Activated CD4-positive, CD25-positive, alpha-beta regulatory T cell treated with anti-CD3 and anti-CD28 coated beads, Interleukin-2, amount 50 U/mL, for 24 hours (primary cell): Measurements from ENCODE around the gene HLA-DRB1.
A peak's percentile ranks its signal among the peaks of the same experiment; 100 is the strongest.
"Not testable (repeated sequence)": the region's sequence is repeated elsewhere in the genome, so short reads cannot be mapped to it uniquely, and the experiment has no call there.

Experiments used
- ATAC-seq, 2 donors: fragments of 150-1000 bp; cut with Tn5 transposase; one replicate each; pipeline ENCODE4 v1.10.0; 2021; ENCODE audit warnings: mild to moderate bottlenecking in 1 of 2, moderate library complexity in 1 of 2

HLA-DRB1 gene

DNA sequence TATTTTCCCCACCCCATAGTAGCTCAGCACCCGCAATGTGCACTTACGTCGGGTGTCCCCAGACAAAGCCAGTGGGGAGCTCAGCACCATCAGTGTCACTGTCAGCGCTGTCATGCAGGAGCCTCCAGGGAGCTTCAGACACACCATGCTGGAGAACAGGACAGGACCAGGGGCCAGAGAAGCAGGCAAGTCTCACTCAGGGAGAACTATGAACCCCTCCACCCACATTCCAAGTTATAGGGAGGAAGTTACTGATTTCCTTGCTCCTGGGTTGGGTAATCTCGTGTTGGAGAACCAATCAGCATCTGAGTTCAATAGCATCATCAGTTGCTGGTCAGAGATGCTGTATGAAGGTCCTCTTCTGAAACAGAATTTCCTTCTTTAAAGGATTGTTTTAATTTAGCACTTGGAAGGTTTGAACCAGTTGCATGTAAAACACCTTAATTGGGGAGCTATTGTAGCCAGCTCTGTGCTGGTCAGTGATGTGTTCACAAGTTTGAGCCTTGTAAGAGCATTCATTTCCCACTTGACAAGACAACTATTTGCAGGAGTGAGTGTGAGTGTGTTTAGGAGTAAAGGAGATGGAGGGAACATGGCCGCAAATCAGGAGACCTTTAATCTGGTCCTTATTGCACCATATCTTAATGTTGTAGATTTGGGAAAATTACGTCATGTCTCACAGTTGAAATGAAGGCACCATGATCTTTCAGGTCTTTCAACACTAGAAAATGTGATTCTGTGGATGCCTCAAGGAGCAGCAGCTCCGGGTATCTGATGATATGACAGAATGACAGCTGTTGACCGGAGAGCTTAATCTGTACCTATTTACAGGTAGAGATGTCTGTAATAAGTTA is at the start of gene HLA-DRB1:
Gene HLA-DRB1 (minus strand): TSS at position 253 of the 854 bp plus-strand sequence. CDS start 106 bp downstream, at position 147.
- ATAC-seq = peak; percentile 85 to 93

- no peak for ATAC-seq
These were observed 49.0 kb upstream of the HLA-DRB1 start for GRCh38 chr6:32638532-32639219.

- ATAC-seq = no peak
These were observed 48.2 kb upstream of the HLA-DRB1 start for GRCh38 chr6:32637883-32638282.

DNA sequence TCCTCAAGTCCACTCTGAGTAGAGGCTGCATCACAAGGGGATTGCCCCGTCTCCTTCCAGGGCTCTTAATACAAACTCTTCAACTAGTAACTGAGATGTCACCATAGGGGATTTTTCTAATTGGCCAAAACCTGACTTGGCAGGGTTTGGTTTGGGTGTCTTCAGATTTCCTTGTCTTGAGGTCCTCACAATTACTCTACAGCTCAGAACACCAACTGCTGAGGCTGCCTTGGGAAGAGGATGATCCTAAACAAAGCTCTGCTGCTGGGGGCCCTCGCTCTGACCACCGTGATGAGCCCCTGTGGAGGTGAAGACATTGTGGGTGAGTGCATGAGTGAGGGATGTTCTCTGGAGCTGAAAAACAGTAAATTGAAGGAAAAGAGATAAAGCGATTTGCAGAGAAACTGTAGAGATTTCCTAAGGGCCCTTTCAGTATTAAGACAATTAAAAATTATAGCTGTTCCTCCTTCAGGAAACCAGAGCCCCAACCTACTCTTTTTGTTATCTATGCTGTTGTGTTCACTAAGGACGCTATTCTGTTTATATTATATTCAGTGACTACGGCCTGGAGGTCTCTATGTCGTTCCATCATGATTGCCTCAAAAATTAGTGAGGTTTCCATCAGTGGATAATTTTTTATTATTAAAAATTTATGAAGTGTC is 47.7 kb upstream of the HLA-DRB1 start, which contains the start of gene HLA-DQA1:
Gene HLA-DQA1 (plus strand): TSS at position 188 of the 662 bp plus-strand sequence. CDS start 53 bp downstream, at position 241.
- ATAC-seq = peak; percentile 82 to 85

DNA sequence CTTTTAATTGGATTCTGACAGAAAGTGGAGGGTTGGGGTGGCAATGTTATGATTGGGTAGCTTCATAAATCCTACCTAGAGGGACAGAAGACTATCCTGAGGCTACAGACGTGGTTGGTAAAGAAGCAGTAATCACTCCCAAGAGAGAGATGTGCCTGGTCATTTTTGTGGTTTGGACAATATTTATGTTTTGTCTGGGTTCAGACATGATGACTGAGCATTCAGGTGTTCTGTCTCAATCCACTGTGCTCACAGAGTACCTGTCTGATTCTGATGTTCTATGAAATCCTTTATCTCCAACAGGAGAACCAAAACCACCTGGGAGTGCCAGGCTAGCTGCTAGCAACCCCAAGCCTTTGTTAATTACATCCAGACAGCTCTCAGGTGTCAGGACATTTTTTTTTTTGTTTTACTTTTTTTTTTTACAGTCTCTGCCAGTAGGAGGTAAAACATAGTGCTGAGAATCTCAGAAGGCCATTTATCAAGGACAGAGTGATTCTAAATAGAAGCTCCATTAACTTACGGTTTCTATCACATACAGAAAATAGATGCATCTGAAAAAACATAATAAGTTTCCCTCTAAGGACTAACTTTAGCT is 46.0 kb upstream of the HLA-DRB1 start:
- ATAC-seq = no peak

DNA sequence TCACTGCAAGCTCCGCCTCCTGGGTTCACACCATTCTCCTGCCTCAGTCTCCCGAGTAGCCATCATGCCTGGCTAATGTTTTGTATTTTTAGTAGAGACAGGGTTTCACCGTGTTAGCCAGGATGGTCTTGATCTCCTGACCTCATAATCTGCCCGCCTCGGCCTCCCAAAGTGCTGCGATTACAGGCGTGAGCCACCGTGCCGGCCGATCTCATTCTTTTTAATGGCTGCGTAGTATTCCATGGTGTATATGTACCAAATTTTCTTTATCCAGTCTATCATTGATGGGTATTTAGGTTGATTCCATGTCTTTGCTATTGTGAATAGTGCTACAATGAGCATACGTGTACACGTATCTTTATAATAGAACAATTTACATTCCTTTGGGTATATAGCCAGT is 40.1 kb upstream of the HLA-DRB1 start:
- ATAC-seq = not testable (repeated sequence)

DNA sequence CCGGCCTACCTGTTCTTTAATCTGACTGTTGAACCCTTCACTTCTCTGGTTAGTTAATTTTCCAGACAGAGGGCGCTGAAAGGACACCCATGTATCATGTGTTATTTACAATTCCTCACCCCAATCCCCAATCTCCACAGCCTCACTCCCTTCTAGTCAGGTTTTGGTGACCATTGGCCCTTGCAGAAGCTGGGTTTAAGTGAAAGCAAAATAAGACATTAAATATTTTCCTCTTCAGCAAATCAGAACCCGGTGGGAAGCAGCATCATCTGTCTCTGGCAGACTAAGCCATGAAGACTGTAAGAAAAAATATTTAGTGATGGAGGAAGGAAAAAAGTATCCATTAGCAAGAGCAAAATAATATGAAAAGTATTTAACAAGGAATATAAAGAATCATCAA is 38.2 kb upstream of the HLA-DRB1 start:
- ATAC-seq = peak in 1 of 2 donors; percentile 24

- ATAC-seq = peak in 1 of 2 donors; percentile 34
These were observed 37.6 kb upstream of the HLA-DRB1 start for GRCh38 chr6:32627249-32627648.

DNA sequence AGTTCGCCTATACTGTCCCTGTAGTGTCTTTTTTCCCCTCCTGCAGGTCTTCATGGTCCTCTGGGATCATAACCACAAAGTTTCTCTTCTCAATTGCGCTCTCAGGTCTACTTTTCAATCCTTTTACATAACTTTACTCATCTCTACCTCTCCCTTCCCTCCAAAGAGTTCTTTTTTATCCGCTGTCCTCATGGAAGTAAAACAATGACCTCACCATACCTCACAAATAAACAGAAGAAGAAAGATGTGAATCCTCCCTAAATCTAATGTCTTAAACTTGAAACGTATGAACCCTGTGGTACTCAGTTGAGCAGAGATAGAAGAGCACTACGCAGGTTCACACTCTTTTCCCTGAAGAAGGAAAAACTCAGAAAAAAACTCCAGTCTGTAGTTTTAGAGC is 35.5 kb upstream of the HLA-DRB1 start:
- ATAC-seq = no peak

GRCh38 chr6:32624565-32624964 is 34.9 kb upstream of the HLA-DRB1 start:
- no peak for ATAC-seq

GRCh38 chr6:32623693-32624092 is 34.0 kb upstream of the HLA-DRB1 start:
- no peak for ATAC-seq

DNA sequence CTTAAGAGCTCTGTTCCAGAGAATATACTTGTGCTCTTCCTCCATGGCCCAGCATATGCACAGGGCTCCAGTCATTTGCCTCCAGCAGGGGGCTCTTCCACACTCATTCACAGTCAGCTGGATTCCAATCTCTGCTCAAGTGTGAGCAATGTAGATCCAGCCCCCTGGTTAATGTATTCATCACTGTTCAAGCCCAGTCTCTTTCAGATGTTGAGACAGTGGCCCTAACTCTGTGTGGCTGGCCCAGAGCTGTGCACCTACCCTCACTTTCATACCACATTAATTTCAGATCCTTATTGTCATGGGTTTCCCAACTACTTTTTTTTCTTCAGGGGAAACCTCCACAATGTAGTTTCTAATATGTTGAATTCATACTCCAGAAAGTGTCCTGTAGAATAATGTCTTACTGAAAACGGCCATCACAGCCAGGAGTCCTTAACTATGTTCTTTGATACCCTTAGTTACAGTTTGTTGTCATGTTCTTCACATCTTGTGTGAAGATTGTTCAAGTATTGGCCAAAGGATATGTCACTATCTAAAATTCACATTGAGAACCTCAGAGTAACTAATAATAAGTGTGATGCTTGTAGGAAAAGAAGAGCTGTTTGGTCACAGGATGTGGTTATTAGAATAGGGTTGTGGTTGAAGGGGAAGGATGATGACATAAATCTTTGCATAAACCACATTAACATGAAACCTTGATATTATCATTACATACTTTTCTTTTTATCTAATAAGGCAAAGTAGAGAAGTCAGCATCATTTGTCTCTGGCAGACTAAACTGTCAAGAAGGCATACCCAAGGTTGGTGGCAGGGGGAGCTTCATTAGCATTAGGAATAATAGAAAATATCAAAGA is 33.1 kb upstream of the HLA-DRB1 start:
- ATAC-seq = peak; percentile 85 to 86

DNA sequence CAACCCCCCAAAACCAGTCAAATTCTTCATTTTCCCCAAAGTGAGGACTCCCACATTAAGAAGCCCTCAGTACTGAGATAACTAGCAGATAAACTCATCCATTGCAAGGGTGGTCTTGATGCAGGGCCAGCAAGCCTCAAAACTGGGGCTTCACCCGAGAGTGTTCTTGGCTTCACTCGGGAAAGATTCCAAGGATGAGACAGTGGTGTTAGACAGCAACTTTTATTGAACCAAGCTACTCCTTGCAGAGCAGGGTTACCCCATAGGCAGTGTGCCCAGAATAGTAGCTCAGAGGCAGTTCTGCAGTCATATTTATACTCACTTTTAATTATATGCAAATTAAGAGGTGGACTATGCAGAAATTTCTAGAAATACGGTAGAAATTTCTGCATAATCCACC is 31.7 kb upstream of the HLA-DRB1 start:
- ATAC-seq = no peak

DNA sequence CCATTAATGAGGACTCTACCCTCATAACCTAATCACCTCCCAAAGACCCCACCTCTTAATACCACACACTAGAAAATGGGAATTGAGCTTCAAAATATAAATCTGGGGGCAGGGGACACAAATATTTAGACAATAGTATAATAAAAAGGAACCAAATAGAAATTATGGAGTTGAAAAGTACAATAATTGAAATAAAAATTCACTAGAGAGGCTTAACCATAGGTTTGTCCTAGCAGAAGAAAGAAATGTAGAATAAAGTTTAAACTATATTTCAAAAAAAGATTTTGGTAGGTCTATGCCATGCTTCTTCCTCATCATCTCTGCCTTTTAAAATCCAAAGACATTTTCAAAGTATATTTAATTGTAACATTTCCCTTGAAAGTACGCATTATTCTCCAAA is 28.1 kb upstream of the HLA-DRB1 start:
- ATAC-seq = no peak

- peak in 1 of 2 donors; percentile 72 for ATAC-seq
These were observed 26.4 kb upstream of the HLA-DRB1 start for GRCh38 chr6:32615885-32616532.

- no peak for ATAC-seq
These were observed 24.9 kb upstream of the HLA-DRB1 start for GRCh38 chr6:32614366-32615081.

- ATAC-seq = no peak
These were observed 23.8 kb upstream of the HLA-DRB1 start for GRCh38 chr6:32613475-32613874.

DNA sequence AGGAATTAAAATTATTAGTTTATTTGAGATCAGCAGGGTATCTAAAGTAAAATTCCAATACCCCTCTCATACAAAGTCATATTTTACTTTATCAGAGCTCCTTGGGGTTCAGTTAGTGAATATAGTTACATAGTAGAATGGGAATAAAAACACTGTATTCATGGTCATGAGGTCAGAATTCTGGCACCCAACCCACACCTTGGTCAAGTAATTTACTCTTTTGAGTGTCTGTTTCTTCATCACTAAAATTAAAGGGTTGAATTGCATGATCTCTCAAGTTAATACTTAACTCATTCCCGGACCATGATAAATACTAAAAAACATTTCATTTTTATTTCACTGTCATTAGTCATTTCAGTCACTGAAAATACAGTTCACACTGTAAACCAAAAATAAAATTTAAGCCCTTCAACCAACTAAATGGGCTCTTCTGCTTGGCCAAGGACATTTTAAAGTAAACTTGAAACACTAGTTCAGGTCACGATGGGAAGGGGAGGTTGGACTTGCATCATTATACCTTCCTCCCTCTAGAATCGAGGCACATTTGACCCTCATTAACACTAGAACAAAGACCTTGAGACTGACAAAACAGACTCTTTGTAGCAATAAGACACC is 21.1 kb upstream of the HLA-DRB1 start:
- no peak for ATAC-seq

DNA sequence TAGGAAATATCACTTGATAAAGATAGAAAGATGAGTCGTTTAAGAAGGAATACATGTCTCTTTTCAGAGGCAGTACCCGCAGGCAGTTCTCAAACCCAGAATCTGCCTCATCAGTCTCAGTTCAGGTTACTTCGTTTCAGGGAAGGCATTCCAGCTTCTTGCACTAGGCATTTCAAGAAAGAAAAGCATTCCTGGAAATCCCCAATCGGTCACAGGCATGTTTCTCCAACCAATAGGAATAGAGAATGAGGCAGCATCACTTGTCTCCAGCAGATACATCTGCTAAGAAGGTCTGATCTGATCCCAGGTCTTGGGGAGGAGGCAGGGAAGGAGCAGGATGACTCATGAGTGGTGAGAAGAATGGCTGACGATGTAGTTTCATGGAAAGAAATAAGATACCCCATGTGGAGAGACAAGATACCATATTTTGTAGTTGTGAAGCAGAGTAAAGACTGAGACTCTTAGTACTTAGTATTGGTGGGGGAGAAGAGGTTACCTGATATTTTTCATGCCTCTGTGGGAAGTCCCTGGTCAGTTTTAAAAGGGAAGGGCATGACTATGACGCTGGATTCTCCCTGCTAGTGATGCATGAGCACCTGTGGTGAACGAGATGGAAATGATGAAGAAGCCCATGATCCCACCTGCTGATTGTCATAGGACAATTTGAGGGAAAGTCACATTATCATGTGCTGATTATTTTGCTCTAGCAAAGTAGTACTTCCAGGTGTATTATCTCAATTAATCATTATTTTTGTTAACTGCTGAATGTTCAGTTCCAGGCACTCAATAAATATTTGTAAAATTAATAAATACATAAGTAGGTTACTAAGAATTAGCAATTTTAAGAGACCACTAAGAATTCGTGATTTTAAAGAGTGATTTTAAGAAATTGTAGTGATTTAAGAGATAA is 20.3 kb upstream of the HLA-DRB1 start:
- ATAC-seq = peak; percentile 92 to 96
